NK-92 (cell line): ENCODE measurements around the gene SNX33.
"Not testable (repeated sequence)": the region's sequence is repeated elsewhere in the genome, so short reads cannot be mapped to it uniquely, and the experiment has no call there.

Source experiments
- DNase-seq: peaks from one replicate; lab custom pipeline; 2025; ENCODE audit not compliant: unreplicated experiment; lab: John Stamatoyannopoulos, UW

Gene SNX33

GRCh38 chr15:75647370-75648155, at the start of gene SNX33:
Gene SNX33 (plus strand): TSS chr15:75647912. CDS start chr15:75649103, 1,191 bp downstream.
- no peak for DNase-seq

- DNase-seq: no peak
These were observed 49.4 kb upstream of the SNX33 start for GRCh38 chr15:75598361-75598760.

- no peak for DNase-seq
These were observed 48.3 kb upstream of the SNX33 start for GRCh38 chr15:75599401-75599800.

GRCh38 chr15:75606026-75606425, 41.7 kb upstream of the SNX33 start:
- DNase-seq: no peak

- no peak for DNase-seq
These were observed 40.7 kb upstream of the SNX33 start for GRCh38 chr15:75606711-75607699.

GRCh38 chr15:75616766-75617165, 30.9 kb upstream of the SNX33 start:
- DNase-seq: no peak

- no peak for DNase-seq
These were observed 27.5 kb upstream of the SNX33 start for GRCh38 chr15:75620058-75620820.

GRCh38 chr15:75620841-75621391, 26.8 kb upstream of the SNX33 start:
- DNase-seq: no peak

GRCh38 chr15:75622505-75622904, 25.2 kb upstream of the SNX33 start:
- DNase-seq: no peak

GRCh38 chr15:75625542-75626347, 22.0 kb upstream of the SNX33 start, which contains the start of gene SNUPN:
Gene SNUPN (minus strand): TSS chr15:75625725. CDS start chr15:75621051, 4,674 bp downstream.
- DNase-seq: peak; percentile 53

- no peak for DNase-seq
These were observed 15.8 kb upstream of the SNX33 start for GRCh38 chr15:75631935-75632334.

GRCh38 chr15:75633922-75634321, 13.8 kb upstream of the SNX33 start:
- DNase-seq: not testable (repeated sequence)

- no peak for DNase-seq
These were observed 11.7 kb upstream of the SNX33 start for GRCh38 chr15:75636026-75636425.

GRCh38 chr15:75637245-75638009, 10.3 kb upstream of the SNX33 start:
- no peak for DNase-seq

GRCh38 chr15:75639191-75639708, 8.5 kb upstream of the SNX33 start:
- no peak for DNase-seq

- DNase-seq: peak; percentile 51
These were observed 7.8 kb upstream of the SNX33 start, which contains the start of gene IMP3 for GRCh38 chr15:75639709-75640482. Gene IMP3 (minus strand): TSS chr15:75640224. CDS start chr15:75640168, 56 bp downstream.

- DNase-seq: no peak
These were observed 7.1 kb upstream of the SNX33 start for GRCh38 chr15:75640483-75641178.
